GM21619 (cell line): ENCODE results near the gene TREM2.
"Not testable (repeated sequence)": the region's sequence is repeated elsewhere in the genome, so short reads cannot be mapped to it uniquely, and the experiment has no call there.

ENCODE experiments used
- ATAC-seq: cut with Tn5 transposase; IDR thresholded peaks from one replicate; pipeline ENCODE4 v1.9.1; 2021; ENCODE audit not compliant: unreplicated experiment

Gene TREM2

DNA sequence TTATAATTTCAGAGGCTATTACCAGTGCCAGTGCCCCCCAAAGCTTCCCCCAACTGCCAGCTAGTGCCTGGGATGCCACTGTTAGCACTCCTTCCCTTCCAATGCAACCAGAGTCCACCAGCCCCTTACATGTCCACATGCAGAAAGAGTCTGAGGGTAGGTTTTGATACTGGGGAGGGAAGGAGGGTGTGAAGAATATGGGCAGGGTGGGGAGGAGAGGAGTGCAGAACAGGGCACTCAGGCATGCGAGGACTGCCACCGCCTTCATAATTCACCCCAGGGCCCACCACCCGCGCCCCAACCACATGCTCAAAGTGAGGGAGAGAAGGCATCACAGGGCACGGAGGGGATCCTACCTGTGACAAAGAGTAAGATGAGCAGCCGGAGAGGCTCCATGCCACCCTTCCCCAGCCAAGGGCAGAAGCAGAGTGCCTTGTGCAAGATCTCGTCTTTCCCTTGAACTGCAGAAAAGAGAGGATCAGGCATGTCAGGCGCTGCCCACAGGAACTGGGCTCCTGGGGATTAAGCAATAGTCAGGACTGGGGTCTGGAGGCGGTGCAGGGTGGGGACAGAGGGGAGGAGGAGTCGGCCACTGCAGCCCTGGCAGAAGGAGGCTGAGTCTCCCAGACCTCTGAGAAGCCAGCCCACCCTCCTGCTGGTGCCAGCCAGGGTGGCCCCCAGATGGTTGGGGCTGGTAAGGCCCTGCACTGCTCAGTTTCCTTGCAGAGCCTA lies at the start of gene TREM2:
Gene TREM2 (minus strand): TSS at position 430 of the 732 bp plus-strand sequence. CDS start 34 bp downstream, at position 396.
- no peak for ATAC-seq

DNA sequence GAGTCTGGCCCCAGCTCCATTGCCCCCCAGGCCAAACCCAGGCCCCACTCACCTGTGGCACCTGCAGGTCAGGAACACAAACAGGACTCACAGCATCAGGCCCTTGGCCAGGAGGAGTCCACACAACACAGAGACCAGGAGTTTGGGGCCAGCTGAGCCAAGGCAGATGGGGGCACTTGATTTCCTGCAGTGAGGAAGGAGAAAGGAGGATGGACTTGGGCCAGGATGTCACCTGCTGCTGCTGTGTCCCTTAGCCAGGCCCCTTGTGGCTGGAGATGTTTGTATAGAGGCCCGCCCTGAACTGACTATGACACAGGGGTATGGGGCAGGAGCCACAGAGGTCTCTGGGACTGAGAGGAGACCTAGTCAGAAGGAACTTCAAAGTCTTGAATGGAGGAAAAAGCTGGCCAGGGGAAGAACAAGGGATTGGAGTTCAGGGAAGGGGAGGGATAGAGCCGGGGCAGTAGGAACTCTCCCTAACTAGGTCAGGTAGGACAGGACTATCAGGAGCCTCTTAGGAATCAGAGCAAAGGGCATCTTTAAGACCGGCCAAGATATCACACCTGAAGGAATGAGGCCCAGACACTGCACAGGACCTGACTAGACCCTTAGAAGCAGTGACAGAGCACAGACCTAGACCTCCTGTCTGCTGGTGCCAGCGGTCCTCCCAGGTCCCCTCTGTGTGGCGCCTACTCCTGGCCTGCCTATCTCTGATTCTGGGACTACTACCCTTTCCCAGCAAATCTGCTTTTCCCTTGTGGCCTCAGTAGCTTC lies 46.8 kb upstream of the TREM2 start:
- no peak for ATAC-seq

DNA sequence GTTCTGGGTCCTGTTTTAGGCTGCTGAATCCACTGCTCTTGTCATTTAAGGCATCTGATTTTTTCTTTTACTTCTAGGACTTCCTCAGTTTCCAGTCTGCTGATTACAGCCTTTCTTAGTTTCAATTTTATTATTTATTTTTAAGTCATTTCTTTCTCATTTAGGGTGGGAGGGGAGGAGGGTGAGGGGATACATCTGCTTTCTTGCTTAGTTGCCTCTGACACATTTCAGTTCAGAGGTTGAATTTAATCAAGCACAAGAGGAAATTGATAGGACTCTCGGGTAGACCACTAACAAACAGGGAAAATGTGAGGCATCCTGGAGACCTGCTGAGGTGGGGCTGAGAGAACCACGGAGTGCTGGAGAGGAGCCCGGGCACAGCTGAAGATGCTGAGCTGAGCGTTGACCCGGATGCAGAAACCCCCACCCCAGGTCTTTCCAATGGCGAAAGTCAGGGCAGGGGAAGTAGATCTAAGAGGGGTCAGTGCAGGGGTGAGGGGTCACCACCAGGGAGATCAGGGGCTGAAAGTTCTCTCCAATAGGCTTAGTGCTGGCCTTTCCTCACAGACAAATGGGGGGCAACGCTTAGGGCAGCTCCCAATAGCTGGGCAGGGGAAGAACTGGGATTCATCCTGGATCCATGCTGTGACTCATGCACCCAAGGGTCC lies 45.7 kb upstream of the TREM2 start:
- ATAC-seq, result no peak

DNA sequence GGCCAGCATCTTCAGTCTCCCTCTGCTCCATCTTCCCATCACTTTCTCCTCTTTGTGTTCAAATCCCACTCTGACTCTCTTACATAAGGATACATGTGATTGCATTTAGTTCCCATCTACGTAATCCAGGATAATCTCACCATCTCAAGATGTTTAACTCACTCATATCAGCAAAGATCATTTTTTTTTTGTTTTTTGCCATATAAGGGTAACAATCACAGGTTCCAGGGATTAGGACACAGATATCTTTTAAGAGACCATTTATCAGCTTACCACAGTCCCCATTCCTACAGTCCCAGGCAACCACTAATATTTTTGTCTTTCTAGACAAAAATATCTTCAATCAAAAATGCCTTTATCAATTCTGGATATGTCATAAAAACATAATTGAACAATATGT lies 41.2 kb upstream of the TREM2 start:
- no peak for ATAC-seq

DNA sequence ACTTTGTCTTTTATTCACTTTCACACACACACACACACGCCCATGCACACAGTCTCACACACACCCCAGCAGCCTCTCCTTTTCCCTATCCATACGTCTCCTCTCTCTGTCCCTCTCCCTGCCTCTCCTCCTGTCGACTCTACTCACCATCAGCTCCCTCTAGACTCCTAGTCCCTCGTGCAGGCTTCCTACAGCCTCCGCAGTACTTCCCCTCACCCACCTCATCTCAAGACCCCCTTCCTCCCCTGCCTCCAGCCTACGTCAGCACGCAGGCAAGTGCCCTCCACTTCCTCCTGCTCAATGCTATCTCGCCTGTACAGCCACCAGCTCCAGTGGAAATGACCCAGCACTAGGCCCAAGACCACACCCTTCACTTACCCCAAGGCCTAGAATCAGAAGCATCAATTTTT lies 38.9 kb upstream of the TREM2 start:
- ATAC-seq, result no peak

DNA sequence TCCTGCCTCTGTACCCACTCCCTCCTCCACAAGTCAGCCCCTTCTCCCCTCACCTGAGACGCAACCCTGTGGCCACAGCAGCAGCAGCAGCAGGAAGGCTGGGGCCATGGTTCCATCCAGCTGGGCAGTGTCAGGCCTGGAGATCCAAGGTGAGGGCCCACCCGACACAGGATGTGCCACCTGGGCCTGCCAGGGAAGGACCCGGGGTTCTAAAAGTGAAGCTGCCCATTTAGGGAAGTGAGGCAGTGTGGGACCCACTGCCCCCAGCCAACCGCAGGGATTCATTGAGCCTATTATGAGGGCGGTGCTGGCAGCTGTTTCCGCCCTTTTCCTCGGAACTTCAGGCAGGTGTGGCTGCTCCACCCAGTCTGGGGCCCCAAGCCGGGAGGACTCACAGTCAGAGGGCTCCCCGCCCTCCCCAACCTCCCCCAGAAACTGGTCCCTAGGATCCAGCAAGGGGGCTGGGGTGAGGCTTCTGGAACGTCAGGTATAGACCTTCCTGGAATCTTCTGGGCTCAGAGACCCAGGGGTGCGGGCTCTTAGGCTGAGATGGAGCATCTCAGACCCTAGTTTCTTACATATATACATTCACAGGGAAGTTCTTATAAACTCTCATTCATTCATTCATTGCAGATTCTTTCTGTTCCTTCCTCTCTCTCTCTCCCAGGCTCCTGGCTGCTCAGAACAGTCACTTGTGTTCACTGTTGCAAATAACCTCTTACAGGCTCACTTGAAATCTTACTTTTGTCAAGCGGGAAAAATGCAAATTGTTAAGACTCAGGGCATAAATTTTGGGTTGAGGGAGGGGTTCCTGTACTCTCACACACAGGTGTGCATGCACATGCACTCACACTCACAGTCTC lies 38.2 kb upstream of the TREM2 start, which contains the start of gene TREML2:
Gene TREML2 (minus strand): TSS at position 249 of the 863 bp plus-strand sequence. CDS start 141 bp downstream, at position 108.
- no peak for ATAC-seq

DNA sequence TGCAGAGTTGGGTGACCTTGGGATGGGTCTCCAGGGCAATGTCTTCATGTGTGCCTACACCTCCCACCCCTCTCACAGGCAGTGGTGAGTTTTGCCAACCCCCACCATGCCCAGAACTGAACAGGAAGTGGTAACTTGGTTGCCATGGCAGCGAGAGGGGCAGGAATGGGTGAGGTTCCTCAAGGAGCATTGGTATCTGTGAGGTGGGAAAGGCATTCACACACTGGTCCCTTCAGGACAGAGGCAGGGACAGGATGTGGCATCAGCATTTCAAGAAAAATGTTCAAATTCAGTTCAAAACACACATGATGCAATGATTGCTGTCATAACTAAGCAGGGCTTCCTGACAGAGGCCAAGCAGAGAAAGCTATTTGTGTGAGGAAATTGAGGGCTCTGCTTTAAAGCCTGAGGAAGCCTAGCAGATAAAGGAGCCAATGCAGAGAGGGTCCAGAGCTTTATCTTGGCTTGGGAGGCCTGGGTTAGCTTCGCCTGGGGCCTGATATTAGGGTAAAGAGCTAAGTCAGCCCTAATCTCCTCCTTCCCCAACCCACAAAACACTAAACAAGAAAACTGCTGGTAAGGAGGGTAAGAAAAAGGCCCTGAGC lies 37.5 kb upstream of the TREM2 start:
- peak; percentile 17 for ATAC-seq

DNA sequence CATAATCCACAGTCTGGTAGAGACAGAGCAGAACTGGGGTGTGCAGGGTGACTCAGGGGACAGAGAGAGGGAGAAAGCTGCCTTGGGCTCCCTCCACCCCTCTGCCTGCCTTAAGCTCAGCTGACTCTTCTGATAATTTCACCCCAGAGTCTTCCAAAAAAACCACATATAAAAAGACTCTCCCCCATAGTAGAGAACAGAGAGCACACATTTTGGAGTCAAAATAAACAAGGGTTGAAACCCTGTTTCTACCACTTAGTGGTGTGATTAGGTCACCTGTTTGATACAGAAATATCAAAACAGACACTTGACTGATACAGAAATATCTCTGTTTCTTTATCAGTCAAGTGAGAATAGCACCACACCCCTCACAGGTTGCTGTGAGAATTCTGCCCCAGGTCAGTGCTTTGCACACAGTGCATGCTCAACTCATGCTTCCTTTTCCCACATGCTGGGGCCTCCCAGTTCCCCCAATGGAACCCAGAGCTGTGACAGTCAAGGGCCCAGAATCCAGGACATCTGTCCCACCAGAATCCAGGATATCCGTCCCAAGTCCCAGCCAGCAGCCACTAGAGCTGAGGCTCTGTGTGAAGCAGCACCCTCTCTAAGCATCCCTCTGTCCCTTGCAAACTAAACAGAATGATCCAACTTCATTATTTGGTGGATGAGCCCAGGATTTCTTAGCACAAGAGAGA lies 36.8 kb upstream of the TREM2 start:
- peak; percentile 47 for ATAC-seq

DNA sequence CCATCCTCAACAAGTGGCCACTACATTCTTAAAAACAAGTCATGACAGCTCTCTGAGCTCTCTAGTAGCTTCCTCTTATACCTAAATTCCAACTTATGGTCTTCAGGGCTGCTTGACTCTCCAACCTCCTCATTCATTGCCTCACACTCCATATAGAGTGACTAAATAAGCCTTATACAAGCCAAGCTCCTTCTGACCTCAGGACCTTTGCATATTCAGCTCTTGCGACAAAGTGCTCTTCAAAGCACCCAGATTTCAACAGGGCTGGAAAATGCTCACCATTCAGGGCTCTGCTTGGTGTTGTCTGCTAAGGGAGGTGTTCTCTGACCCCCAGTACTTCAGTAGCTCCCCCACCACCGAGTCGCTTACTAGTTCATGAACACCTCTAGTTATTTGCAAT lies 34.3 kb upstream of the TREM2 start:
- no peak for ATAC-seq

DNA sequence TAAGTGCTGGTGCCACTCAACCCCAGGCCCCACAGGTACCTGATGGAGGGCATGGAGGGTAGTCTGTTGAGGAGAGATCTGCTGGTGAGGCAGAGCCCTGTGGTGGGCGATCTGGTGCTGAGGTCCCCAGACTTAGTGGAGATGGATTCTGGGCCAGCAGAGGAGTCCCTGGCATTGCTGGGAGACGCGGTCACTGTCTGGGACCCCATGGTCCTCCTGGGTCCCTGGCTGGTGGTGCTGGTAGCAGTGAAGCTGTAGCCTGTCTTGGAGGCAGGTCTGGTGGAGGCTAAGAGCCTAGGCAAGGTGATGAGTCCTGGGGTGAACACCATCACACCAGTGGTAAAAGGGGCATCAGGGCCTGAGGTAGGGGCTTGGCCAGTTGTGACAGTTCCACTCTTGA lies 31.5 kb upstream of the TREM2 start:
- ATAC-seq, result no peak

DNA sequence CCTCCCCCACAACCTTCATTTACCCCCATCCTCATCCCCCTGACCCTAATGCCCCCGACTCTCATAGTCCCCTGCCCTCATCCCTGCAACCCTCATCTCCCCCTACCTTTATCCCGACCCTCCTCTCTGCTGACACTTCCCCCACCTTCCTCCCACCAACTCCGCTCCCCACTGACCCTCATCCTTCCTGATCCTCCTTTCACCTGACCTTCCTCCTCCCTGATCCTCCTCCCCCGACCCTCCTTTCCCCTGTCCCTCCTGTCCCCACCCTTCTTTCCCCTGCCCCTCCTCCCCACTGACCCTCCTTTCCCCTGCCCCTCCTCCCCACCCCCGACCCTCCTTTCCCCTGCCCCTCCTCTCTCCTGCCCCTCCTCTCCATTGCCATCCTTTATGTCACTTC lies 31.0 kb upstream of the TREM2 start:
- no peak for ATAC-seq

DNA sequence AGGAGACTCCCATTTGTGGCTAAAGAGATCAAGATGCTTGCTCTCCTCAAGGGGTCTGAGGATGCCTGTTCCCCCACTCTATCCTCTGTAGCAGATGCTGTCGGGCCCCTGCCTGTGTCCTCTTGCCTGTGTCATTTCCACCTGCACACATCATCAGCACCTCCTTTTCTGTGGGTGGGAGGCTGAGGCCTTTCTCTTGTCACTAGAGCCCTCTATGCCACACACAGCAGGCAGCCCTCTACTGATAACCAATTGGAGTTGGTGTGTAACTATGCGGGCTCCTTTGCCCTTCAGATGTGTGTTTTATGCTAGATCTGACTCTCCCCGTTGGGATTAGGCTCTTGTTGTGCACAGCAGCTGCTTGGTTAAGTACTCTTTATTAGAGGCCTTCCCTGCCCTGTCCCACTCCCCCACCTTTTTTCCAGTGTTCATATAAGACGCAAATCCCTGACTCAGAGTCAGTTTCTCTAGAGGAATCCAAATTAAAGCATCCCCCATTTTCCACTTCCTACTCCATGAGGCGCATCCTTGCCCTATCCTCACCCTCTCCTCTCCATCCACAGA lies 30.3 kb upstream of the TREM2 start:
- ATAC-seq, result no peak

DNA sequence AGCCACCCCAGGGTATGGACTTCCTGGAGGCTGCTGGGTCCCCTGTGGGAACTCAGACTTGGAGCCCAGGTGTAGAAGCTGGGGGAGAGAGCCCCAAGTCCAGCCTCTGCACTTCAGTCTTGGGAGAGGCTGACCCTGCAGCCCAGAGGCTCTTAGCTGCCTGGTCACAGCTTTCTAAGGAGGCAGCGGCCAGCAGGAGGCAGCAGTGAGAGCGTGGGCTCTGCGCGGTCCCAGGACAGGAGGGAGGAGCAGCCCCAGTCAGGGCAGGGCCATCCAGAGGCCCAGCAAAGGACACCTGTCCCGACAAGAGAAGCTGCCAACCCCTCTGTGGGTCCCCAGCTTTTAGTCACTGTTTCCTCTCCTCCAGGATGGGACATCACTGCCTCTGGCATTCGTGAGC lies 28.7 kb upstream of the TREM2 start:
- no peak for ATAC-seq

DNA sequence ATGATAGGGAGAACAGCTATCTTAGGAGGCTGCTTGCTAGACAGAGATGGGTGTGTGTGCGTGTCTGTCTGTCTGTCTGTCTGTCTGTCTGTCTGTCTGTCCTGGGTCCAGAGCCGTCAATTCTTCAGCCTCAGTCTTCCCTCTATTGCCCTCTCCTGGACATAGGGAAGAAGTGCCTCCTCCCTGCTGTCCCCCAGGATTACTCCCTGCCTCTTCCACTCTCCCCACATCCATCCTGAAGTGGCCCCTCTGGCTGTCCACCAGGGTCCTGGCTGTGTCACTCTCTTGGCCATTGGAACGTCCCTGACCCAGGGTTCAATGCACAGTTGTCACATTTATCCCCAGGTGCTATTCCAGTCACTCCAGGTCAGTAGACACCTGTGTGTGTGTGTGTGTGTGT lies 27.9 kb upstream of the TREM2 start:
- ATAC-seq, result no peak

DNA sequence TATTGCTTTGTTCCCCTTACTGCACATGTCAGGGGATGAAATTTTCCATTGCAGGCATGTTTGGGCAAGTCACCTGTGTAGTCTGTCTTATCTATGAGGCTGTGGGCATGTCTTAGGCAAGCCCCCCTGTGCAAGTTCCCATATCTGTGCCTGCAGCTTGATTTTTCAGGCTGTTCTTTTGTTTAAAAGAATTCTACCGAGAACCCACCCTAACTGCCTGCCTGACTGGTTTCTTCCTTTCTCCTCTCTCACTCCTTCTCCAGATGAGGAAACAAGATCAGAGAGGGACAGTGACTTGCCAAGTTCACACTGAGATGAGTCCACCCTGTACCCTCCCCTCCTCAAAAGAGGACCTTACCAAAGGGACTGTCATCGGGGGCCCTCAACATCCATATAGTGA lies 27.1 kb upstream of the TREM2 start:
- ATAC-seq, result no peak

DNA sequence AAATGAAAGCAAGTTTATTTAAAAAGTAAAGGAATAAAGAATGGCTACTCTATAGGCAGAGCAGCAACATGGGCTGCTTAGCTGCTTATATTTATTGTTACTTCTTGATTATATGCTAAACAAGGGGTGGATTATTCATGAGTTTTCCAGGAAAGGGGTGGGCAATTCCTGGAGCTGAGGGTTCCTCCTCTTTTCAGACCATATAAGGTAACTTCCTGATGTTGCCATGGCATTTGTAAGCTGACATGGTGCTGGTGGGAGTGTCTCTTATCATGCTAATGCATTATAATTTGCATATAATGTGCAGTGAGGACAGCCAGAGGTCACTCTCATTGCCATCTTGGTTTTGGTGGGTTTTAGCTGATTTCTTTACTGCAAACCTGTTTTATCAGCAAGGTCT lies 26.1 kb upstream of the TREM2 start:
- ATAC-seq, result not testable (repeated sequence)

DNA sequence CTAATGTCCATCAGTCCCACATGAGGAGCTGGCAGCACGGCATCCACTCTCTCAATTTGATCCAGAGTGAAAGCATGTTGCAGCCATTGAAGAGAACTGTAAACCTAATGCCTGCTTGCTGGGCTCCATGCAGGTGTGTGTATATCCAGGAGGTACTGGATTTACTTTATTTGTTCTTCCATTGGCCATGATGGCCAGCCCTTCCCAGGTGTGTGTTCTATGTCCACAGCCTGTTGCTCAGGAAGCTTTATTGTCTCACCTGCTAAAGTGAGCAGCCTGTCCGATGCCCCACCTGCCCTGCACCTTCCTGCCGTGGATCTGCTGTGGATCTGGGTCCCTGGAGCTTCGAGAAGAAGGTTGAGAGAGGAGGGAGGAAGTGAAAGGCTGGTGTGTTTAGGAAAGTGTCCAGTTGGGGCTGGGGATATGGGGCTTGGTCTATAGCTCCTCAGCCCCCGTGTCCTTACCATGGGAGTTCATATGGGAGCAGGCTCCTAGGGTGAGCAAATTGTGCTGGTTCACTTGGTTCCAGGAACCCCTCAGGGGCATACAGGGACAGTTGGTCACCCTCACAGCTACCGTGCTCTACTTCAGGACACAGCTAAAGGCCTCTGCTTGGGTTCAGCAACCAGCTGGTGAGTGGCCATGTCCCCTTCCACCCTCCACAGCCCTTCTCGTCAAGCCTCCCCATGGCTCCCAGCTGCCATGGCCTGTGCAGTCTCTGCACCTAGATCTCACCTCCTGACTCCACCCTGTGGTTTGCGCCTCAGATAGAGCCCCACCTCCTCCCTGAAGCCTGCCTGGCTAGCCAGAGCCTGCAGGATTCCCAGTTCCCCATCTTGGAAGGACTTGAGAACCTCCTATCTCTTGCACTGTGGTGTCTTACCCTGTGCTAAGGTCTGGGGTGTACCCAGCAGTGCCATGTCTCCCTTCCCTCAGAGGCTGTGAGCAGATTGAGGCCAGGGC lies 25.3 kb upstream of the TREM2 start:
- no peak for ATAC-seq

DNA sequence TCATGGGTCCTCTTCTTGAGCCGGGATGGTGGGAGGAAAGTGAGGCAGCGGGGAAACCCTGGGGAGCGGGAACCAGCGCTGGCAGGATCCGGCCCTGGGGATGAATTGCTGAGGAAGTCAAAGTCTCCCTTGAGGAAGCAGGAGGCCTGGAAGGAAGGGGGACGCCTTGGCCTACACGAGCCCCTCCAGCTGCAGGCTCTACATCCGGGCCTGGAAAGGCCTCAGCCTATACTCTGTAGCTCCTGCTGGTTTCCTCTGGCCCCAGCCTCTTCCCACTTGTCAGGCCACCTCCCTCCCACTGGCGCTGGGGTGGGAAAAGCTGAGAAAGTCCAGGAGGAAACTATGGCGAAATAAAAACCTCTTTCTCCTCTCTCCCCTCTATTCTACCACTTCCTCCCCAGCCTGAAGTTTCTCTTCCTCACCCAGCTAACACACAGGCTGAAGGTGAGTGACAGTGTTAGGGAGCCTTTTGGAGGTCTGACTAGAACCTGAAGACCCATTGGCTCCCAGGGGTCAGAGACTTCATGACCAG lies 23.2 kb upstream of the TREM2 start:
- ATAC-seq, result no peak
